ENCODE measurements around the gene VEGFB. TPM values are rescaled to one million over a fixed set of nuclear protein-coding genes. Genes with fewer than 3 reads are reported as not detected.

VEGFB gene, protein sequence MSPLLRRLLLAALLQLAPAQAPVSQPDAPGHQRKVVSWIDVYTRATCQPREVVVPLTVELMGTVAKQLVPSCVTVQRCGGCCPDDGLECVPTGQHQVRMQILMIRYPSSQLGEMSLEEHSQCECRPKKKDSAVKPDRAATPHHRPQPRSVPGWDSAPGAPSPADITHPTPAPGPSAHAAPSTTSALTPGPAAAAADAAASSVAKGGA
- total RNA-seq, result 50.6 TPM

GRCh38 chr11:64233913-64234586 lies at the start of gene VEGFB:
Gene VEGFB, plus strand, starts transcription at chr11:64234584. Its CDS starts 250 bp downstream, at chr11:64234834.

GRCh38 chr11:64185693-64186491 lies 48.5 kb upstream of the VEGFB start, which contains the start of gene STIP1:
Gene STIP1, plus strand, starts transcription at chr11:64186171. Its CDS starts 91 bp downstream, at chr11:64186262.

DNA sequence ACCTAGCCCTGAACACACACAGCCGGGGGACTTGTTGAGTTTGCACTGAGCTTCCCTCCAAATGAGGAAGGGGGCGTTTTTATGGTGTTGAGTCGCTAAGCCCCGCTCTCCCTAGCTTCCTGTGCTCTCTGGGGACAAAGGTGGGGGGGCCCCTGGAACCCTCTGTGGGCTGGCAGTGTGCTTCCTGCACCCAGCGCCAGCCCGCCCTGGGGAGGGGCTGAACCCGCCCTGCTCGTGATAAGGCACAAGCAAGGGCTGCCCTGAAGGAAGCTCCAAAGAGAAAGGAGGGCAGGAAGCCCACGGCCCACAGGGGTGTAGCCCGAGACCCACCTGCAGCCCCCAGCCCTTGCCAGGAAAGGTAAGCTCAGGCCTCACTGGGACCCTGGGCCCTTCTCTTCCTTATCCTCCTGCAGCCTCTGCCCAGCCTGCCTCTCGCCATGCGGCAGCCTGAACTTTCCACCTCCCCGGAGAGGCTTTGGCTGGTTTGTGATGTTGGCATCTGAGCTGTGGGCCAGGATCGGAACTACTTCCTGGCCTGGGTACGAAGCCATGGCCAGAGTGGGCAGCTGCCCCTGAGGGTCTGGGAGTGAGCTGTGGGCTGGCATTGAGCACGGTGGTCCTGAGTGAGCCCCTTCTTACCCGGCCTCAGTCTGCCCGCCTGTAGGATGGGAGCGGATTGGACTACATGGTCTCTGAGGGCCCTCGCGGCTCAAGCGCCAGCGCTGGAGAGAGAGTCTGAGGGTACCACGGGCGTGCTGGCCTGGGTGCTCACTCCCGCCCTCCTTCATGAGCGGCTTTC lies 27.7 kb upstream of the VEGFB start, which contains the start of gene FERMT3:
FERMT3 (plus strand) TSS at position 265 of the 799 bp plus-strand sequence. CDS start 644 bp downstream, outside the sequence.

GRCh38 chr11:64225608-64226506 lies 8.5 kb upstream of the VEGFB start, which contains the start of the genes NUDT22 and TRPT1:
Gene NUDT22, plus strand, starts transcription at chr11:64226274. Its CDS starts 379 bp downstream, at chr11:64226653.
Gene TRPT1, minus strand, starts transcription at chr11:64226186. Its CDS starts 326 bp downstream, at chr11:64225860.

GRCh38 chr11:64230171-64230984 lies 4.0 kb upstream of the VEGFB start, which contains the start of gene DNAJC4:
Gene DNAJC4, plus strand, starts transcription at chr11:64230548. Its CDS starts 307 bp downstream, at chr11:64230855.

GRCh38 chr11:64240435-64241240 lies 6.3 kb downstream of the VEGFB start, which contains the start of gene FKBP2:
Gene FKBP2, plus strand, starts transcription at chr11:64241095. Its CDS starts 1,293 bp downstream, at chr11:64242388.

GRCh38 chr11:64246871-64247728 lies 12.7 kb downstream of the VEGFB start, which contains the start of gene PPP1R14B:
Gene PPP1R14B, minus strand, starts transcription at chr11:64246943. Its CDS starts 270 bp downstream, at chr11:64246673.

DNA sequence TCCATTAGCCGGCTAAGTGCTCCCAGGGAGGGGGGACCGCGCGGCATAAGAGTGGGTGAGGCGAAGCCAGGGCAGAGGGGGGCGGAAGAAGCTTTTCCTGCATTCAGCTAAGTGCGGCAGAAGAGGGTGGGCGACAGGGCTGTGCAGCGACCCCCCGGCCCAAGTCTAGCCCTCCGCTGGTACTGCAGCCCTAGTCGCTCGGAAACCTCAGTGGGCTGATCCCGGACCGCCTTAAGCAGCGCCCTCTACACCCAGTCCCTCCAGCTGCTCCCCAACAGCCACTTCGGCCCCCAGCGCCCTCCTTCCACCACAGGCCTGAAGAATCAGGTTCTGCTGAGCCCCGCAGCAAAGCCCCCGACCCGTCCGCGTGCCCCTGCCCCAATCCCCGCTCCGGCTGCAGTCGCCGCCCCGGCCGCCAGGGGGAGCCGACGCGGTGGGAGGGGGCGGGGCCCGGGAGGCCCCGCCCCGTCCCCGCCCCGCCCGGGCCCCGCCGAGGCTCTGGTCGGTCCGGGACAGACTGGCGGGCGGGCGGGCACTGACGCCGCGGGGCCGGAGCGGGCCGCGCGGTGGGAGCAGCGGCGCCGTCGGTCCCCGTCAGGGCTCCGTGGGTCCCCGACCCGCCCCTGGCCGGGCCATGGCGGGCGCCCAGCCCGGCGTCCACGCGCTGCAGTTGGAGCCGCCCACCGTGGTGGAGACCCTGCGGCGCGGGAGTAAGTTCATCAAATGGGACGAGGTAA lies 16.8 kb downstream of the VEGFB start, which contains the start of gene PLCB3:
PLCB3 (plus strand) TSS at position 515 of the 737 bp plus-strand sequence; CDS start at position 635, 120 bp downstream.

DNA sequence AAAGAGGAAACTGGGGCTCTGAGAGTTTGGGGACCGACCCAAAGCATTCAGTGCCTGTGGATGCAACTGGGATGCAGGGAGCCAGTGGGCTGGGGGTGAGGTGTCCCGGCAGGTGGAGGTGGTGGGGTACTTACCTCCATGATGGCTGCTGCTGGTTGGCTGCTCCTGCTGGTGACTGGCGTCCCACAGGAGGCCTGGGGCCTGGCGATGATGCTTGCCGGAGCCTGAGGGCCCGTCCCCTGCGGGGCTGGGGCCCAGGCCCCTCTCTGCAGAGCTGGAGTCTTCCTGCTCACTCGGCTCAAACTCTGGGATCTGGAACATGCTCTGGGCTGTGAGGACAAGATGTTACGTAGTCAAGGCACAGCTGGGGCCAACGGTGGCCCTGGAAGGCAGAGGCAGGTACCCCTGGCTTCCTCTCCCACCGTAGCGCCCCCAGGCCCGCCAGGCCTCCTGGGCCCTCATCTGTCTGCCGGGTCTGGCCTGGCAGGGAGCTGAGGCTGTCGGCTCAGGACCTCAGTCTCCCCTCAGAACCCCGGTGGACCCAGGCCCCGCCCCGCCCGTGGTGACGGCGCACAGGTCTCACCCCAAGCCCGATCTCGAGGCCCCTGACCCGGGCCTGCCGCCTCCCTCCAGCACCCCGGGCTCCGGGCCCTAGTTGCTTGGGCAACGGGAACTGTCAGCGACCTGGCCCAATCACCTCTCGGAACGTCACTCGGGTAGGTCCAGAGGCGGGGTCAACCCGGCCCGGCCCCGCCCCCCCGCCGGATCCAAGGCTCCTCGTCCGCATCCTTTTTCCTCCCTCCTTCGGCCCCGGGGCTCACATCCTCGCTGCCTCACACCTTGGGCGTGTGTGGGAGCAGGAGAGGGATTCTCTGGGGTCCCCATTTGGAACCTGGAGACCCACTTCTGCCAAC lies 49.9 kb downstream of the VEGFB start, which contains the start of gene BAD:
BAD (minus strand) TSS at position 618 of the 914 bp plus-strand sequence; CDS start at position 321, 297 bp downstream.

DNA sequence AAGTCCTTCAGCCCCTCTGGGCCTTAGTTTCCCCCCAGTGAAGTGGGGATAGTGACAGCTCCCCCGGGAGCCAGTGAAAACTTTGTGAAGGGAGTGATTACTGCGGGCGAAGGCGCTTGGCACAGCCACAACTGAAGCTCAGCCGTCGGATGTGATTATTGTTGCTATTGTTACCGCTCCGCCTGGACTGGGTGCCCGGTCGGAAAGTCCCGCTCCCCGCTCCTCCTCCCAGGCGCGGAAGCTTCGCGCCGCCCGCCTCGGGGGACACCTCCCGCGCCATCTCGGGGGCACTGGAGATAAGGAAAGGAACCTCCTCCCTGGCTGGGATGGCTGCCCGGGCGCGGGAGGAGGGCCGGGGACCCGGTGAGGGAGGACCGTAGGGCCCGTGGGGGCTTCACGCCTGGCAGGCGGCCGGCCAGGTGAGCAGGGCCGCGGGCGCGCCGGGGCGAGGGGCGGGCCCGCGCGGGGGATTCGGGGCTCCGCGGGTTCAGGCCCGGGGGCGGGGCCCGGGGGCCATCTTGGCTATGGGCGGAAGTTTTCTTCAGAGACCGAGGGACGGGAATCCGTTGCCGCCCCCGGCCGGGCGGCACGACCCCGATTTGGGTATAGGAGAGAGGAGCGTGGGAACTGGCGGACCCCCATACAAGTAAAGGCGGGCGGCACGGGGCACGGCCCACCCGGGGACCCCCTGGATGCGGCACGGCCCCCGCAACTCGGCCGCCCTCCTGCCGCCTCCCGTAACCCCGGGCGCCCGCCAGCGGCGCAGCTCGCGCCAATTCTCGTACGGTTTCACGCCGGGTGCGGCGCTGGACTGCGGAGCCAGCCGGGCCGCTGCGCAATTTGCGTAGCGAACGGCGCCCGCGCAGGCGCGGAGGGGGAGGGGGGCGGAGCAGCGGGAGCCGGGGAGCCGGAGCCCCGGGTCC lies 50.8 kb downstream of the VEGFB start, which contains the start of gene GPR137:
GPR137 (plus strand) TSS at position 887 of the 923 bp plus-strand sequence. CDS start 677 bp downstream, outside the sequence.

